ENCODE measurements around the gene SRGAP1.

DNA sequence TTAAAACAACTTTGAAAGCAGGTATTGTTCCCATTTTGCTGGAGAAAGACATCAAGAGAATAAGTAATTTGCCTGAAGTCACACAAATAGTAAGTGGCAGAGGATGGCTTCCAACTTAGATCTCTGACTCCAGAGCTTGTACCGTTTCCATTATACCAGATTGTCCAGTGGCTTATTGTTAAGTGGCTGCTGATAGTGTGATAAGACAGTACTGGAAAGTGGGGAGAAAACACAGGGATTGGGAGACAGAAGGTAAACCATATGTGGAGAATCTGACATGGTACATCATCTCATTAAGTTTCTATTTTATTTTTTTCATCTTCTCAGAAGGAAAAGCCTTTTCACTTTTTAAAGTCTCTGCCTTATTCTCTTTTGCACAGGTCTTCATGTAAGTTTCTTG is 108.5 kb downstream of the SRGAP1 start:
- TF ChIP-seq, protein P1, sequence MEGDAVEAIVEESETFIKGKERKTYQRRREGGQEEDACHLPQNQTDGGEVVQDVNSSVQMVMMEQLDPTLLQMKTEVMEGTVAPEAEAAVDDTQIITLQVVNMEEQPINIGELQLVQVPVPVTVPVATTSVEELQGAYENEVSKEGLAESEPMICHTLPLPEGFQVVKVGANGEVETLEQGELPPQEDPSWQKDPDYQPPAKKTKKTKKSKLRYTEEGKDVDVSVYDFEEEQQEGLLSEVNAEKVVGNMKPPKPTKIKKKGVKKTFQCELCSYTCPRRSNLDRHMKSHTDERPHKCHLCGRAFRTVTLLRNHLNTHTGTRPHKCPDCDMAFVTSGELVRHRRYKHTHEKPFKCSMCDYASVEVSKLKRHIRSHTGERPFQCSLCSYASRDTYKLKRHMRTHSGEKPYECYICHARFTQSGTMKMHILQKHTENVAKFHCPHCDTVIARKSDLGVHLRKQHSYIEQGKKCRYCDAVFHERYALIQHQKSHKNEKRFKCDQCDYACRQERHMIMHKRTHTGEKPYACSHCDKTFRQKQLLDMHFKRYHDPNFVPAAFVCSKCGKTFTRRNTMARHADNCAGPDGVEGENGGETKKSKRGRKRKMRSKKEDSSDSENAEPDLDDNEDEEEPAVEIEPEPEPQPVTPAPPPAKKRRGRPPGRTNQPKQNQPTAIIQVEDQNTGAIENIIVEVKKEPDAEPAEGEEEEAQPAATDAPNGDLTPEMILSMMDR (IDR thresholded peaks at IDR 0.05; ENCODE audit: borderline replicate concordance, extremely low read depth, low read length, poor library complexity, severe bottlenecking): no peak
- TF ChIP-seq EZH2 (IDR thresholded peaks at IDR 0.05; ENCODE audit: borderline replicate concordance, low read depth, low read length, severe bottlenecking): no peak

Measured in DND-41 (cell line).